SIG-M5 treated with dmso at 0.1 percent for 504 hours (cell line): ENCODE results near the gene SUPT3H.

Experiments
- DNase-seq: peaks from one replicate; lab custom pipeline; 2025; ENCODE audit not compliant: unreplicated experiment; lab: John Stamatoyannopoulos, UW

The SUPT3H gene

GRCh38 chr6:44966449-44967092 lies 411.2 kb downstream of the SUPT3H start:
- DNase-seq, result no peak

GRCh38 chr6:44965708-44966107 lies 412.0 kb downstream of the SUPT3H start:
- DNase-seq, result no peak

GRCh38 chr6:44960898-44961297 lies 416.8 kb downstream of the SUPT3H start:
- DNase-seq, result no peak

GRCh38 chr6:44959651-44960050 lies 418.1 kb downstream of the SUPT3H start:
- no peak for DNase-seq

GRCh38 chr6:44957156-44957555 lies 420.6 kb downstream of the SUPT3H start:
- no peak for DNase-seq

GRCh38 chr6:44956396-44956795 lies 421.3 kb downstream of the SUPT3H start:
- no peak for DNase-seq

GRCh38 chr6:44955145-44955544 lies 422.6 kb downstream of the SUPT3H start:
- no peak for DNase-seq

GRCh38 chr6:44954281-44954680 lies 423.5 kb downstream of the SUPT3H start:
- no peak for DNase-seq

GRCh38 chr6:44951253-44951747 lies 426.4 kb downstream of the SUPT3H start:
- no peak for DNase-seq

- no peak for DNase-seq
Observed at GRCh38 chr6:44949596-44950201, 428.0 kb downstream of the SUPT3H start.

GRCh38 chr6:44943541-44943940 lies 434.2 kb downstream of the SUPT3H start:
- DNase-seq, result no peak

- DNase-seq, result no peak
Observed at GRCh38 chr6:44942798-44943197, 434.9 kb downstream of the SUPT3H start.

- no peak for DNase-seq
Observed at GRCh38 chr6:44942201-44942600, 435.5 kb downstream of the SUPT3H start.

GRCh38 chr6:44940367-44940766 lies 437.4 kb downstream of the SUPT3H start:
- no peak for DNase-seq

GRCh38 chr6:44935693-44936300 lies 441.9 kb downstream of the SUPT3H start:
- DNase-seq, result no peak

- DNase-seq, result no peak
Observed at GRCh38 chr6:44933108-44933507, 444.6 kb downstream of the SUPT3H start.

- no peak for DNase-seq
Observed at GRCh38 chr6:44932651-44933091, 445.1 kb downstream of the SUPT3H start.

- no peak for DNase-seq
Observed at GRCh38 chr6:44931385-44931784, 446.3 kb downstream of the SUPT3H start.

GRCh38 chr6:44926556-44926955 lies 451.2 kb downstream of the SUPT3H start:
- no peak for DNase-seq

GRCh38 chr6:44925100-44925739 lies 452.5 kb downstream of the SUPT3H start:
- no peak for DNase-seq

- DNase-seq, result no peak
Observed at GRCh38 chr6:44923444-44923843, 454.3 kb downstream of the SUPT3H start.

- DNase-seq, result no peak
Observed at GRCh38 chr6:44921798-44922197, 455.9 kb downstream of the SUPT3H start.
